Measurements from ENCODE around the gene BBC3. TPM values are rescaled to one million over a fixed set of nuclear protein-coding genes. Genes with fewer than 3 reads are reported as not detected.

BBC3 gene
- total and polyA plus RNA-seq, 7 experiments from 2014 or later: 8.5 to 42.0 (median 16.3) TPM

- H3K36me3 Mint-ChIP-seq: peaks cover 0 to 43% (median 9%) of the 10 kb centered on the region in 5 donors
- H3K27ac Mint-ChIP-seq: peak overlapping the region; percentile 93 to 98 (median 96)
- H3K36me3 ChIP-seq (ENCODE audit: control insufficient read depth in 2 of 3, insufficient read depth in 3 of 3, low read length in 3 of 3): no peaks in the 10 kb centered on the region
- H3K4me1 Mint-ChIP-seq: peaks cover 52 to 87% (median 79%) of the 10 kb centered on the region in 7 donors
- CTCF ChIA-PET: interaction anchor here (1.0 to 3.4 kb wide), 12 partner anchors 10 to 57 kb away, joined by 3 to 54 read pairs (median 8); partner anchors contain the start of gene SAE1
- no peaks in the 10 kb centered on the region for H3K27me3 Mint-ChIP-seq
- H3K27ac ChIP-seq (ENCODE audit: low read depth, low read length): peak overlapping the region; percentile 77
- DNase-seq (no peak), ATAC-seq (no peak)
- no peaks in the 10 kb centered on the region for H3K27me3 ChIP-seq (ENCODE audit: control insufficient read depth in 2 of 2, insufficient read depth in 2 of 2, low read length in 2 of 2)
- H3K9me3 ChIP-seq (ENCODE audit: control insufficient read depth in 2 of 3, low read length in 3 of 3): no peaks in the 10 kb centered on the region
- POLR2A ChIA-PET: interaction anchor here (0.7 to 16.1 kb wide), 15 partner anchors 9 to 1204 kb away, joined by 3 to 386 read pairs (median 6); partner anchors contain the start of genes KDELR1, SAE1 and ZC3H4
- no peaks in the 10 kb centered on the region for H3K9me3 Mint-ChIP-seq
- H3K4me3 ChIP-seq (ENCODE audit: low read length): no peak overlapping the region
- peaks cover 48 to 91% of the 10 kb centered on the region in 2 donors for H3K4me1 ChIP-seq (ENCODE audit: control insufficient read depth in 2 of 2, insufficient read depth in 2 of 2, low read length in 2 of 2)
- intact Hi-C loops (cut with micrococcal nuclease): loop anchor here in 1 of 2 donors (1.0 to 2.0 kb wide), 4 partner anchors 11 to 60 kb away; no protein-coding TSS in a partner anchor
- H3K4me3 Mint-ChIP-seq: peak overlapping the region; percentile 73 to 87 (median 77)
Observed at GRCh38 chr19:47187335-47187655, 43.7 kb downstream of the BBC3 start.

- ATAC-seq (peak; percentile 94), DNase-seq (peak; percentile 37 to 90 (median 83))
- Mint-ChIP-seq H3K27ac (peak overlapping the region; percentile 93 to 98 (median 96)), H3K36me3 (peaks cover 0 to 44% (median 14%) of the 10 kb centered on the region in 5 donors), H3K4me3 (peak overlapping the region; percentile 73 to 87 (median 77)), H3K27me3 (no peaks in the 10 kb centered on the region), H3K9me3 (no peaks in the 10 kb centered on the region), H3K4me1 (peaks cover 55 to 91% (median 84%) of the 10 kb centered on the region in 7 donors)
- peak overlapping the region; percentile 12 for H3K4me3 ChIP-seq (ENCODE audit: low read length)
- intact Hi-C loops (cut with micrococcal nuclease): loop anchor here (1.0 to 2.0 kb wide), 7 partner anchors 10 to 60 kb away; no protein-coding TSS in a partner anchor
- H3K4me1 ChIP-seq (ENCODE audit: control insufficient read depth in 2 of 2, insufficient read depth in 2 of 2, low read length in 2 of 2): peaks cover 48 to 97% of the 10 kb centered on the region in 2 donors
- POLR2A ChIA-PET: interaction anchor here (0.6 to 16.1 kb wide), 18 partner anchors 9 to 1204 kb away, joined by 3 to 386 read pairs (median 5); partner anchors contain the start of genes KDELR1, SAE1 and ZC3H4
- peak overlapping the region; percentile 77 for H3K27ac ChIP-seq (ENCODE audit: low read depth, low read length)
- H3K9me3 ChIP-seq (ENCODE audit: control insufficient read depth in 2 of 3, low read length in 3 of 3): no peaks in the 10 kb centered on the region
- no peaks in the 10 kb centered on the region for H3K27me3 ChIP-seq (ENCODE audit: control insufficient read depth in 2 of 2, insufficient read depth in 2 of 2, low read length in 2 of 2)
- no peaks in the 10 kb centered on the region for H3K36me3 ChIP-seq (ENCODE audit: control insufficient read depth in 2 of 3, insufficient read depth in 3 of 3, low read length in 3 of 3)
- CTCF ChIA-PET: interaction anchor here (1.0 to 3.4 kb wide), 16 partner anchors 9 to 73 kb away, joined by 3 to 54 read pairs (median 6); partner anchors contain the start of genes SAE1 and ZC3H4
Observed at GRCh38 chr19:47186446-47187334, 44.3 kb downstream of the BBC3 start.

GRCh38 chr19:47183601-47184000, 47.4 kb downstream of the BBC3 start:
- ChIA-PET POLR2A (interaction anchor here (1.4 to 16.1 kb wide), 2 partner anchors 10 to 20 kb away, joined by 3 to 386 read pairs; no protein-coding TSS in a partner anchor), CTCF (interaction anchor here (1.0 kb wide), 1 partner anchor 60 kb away, joined by 3 read pairs; no protein-coding TSS in a partner anchor)
- Mint-ChIP-seq H3K36me3 (peaks cover 0 to 42% (median 25%) of the 10 kb centered on the region in 5 donors), H3K4me1 (peaks cover 50 to 84% (median 74%) of the 10 kb centered on the region in 7 donors), H3K27me3 (no peaks in the 10 kb centered on the region), H3K27ac (peak overlapping the region; percentile 73 to 100 (median 93)), H3K9me3 (no peaks in the 10 kb centered on the region), H3K4me3 (peak overlapping the region in 9 of 10 donors; percentile 36 to 94 (median 58))
- Histone ChIP-seq H3K36me3 (ENCODE audit: control insufficient read depth in 2 of 3, insufficient read depth in 3 of 3, low read length in 3 of 3) (no peaks in the 10 kb centered on the region), H3K27me3 (ENCODE audit: control insufficient read depth in 2 of 2, insufficient read depth in 2 of 2, low read length in 2 of 2) (no peaks in the 10 kb centered on the region), H3K4me3 (ENCODE audit: low read length) (no peak overlapping the region), H3K4me1 (ENCODE audit: control insufficient read depth in 2 of 2, insufficient read depth in 2 of 2, low read length in 2 of 2) (peaks cover 47 to 88% of the 10 kb centered on the region in 2 donors), H3K9me3 (ENCODE audit: control insufficient read depth in 2 of 3, low read length in 3 of 3) (no peaks in the 10 kb centered on the region), H3K27ac (ENCODE audit: low read depth, low read length) (peak overlapping the region; percentile 45)
- intact Hi-C loops (cut with micrococcal nuclease): no loop called here
- DNase-seq: no peak
- no peak for ATAC-seq

- DNase-seq: no peak
- no peaks in the 10 kb centered on the region for H3K27me3 ChIP-seq (ENCODE audit: control insufficient read depth in 2 of 2, insufficient read depth in 2 of 2, low read length in 2 of 2)
- ATAC-seq: no peak
- no peaks in the 10 kb centered on the region for H3K9me3 ChIP-seq (ENCODE audit: control insufficient read depth in 2 of 3, low read length in 3 of 3)
- H3K4me3 Mint-ChIP-seq: peak overlapping the region in 9 of 10 donors; percentile 1 to 81 (median 47)
- H3K9me3 Mint-ChIP-seq: no peaks in the 10 kb centered on the region
- H3K36me3 ChIP-seq (ENCODE audit: control insufficient read depth in 2 of 3, insufficient read depth in 3 of 3, low read length in 3 of 3): no peaks in the 10 kb centered on the region
- H3K27ac Mint-ChIP-seq: peak overlapping the region; percentile 43 to 98 (median 93)
- no peaks in the 10 kb centered on the region for H3K27me3 Mint-ChIP-seq
- peak overlapping the region; percentile 34 for H3K27ac ChIP-seq (ENCODE audit: low read depth, low read length)
- H3K4me1 ChIP-seq (ENCODE audit: control insufficient read depth in 2 of 2, insufficient read depth in 2 of 2, low read length in 2 of 2): peaks cover 48 to 83% of the 10 kb centered on the region in 2 donors
- ChIA-PET POLR2A (interaction anchor here (1.0 to 16.1 kb wide), 5 partner anchors 8 to 95 kb away, joined by 3 to 386 read pairs (median 3); partner anchors contain the start of gene INAFM1), CTCF (interaction anchor here (0.6 to 3.4 kb wide), 6 partner anchors 14 to 50 kb away, joined by 3 to 16 read pairs (median 4); no protein-coding TSS in a partner anchor)
- intact Hi-C loops (cut with micrococcal nuclease): no loop called here
- H3K4me3 ChIP-seq (ENCODE audit: low read length): no peak overlapping the region
- H3K4me1 Mint-ChIP-seq: peaks cover 51 to 93% (median 85%) of the 10 kb centered on the region in 7 donors
- peaks cover 0 to 50% (median 40%) of the 10 kb centered on the region in 5 donors for H3K36me3 Mint-ChIP-seq
Observed at GRCh38 chr19:47179653-47180310, 51.2 kb downstream of the BBC3 start.

- no peaks in the 10 kb centered on the region for H3K9me3 Mint-ChIP-seq
- H3K27ac Mint-ChIP-seq: peak overlapping the region; percentile 87 to 98 (median 96)
- H3K4me1 Mint-ChIP-seq: peaks cover 40 to 85% (median 76%) of the 10 kb centered on the region in 7 donors
- peaks cover 5 to 46% (median 36%) of the 10 kb centered on the region in 5 donors for H3K36me3 Mint-ChIP-seq
- H3K4me3 Mint-ChIP-seq: peak overlapping the region; percentile 73 to 89 (median 81)
- H3K27me3 Mint-ChIP-seq: no peaks in the 10 kb centered on the region
- ATAC-seq (peak; percentile 90), DNase-seq (peak in 8 of 9 donors; percentile 44 to 83 (median 79))
- POLR2A ChIA-PET: interaction anchor here (0.6 to 16.1 kb wide), 15 partner anchors 11 to 1395 kb away, joined by 3 to 386 read pairs (median 4); partner anchors contain the start of gene ZC3H4
- intact Hi-C loops (cut with micrococcal nuclease): loop anchor here (1.0 kb wide), 4 partner anchors 10 to 18 kb away; no protein-coding TSS in a partner anchor
- Histone ChIP-seq H3K9me3 (ENCODE audit: control insufficient read depth in 2 of 3, low read length in 3 of 3) (no peaks in the 10 kb centered on the region), H3K4me3 (ENCODE audit: low read length) (peak overlapping the region; percentile 28), H3K4me1 (ENCODE audit: control insufficient read depth in 2 of 2, insufficient read depth in 2 of 2, low read length in 2 of 2) (peaks cover 40 to 55% of the 10 kb centered on the region in 2 donors), H3K27me3 (ENCODE audit: control insufficient read depth in 2 of 2, insufficient read depth in 2 of 2, low read length in 2 of 2) (no peaks in the 10 kb centered on the region), H3K36me3 (ENCODE audit: control insufficient read depth in 2 of 3, insufficient read depth in 3 of 3, low read length in 3 of 3) (peaks cover 0 to 17% (median 0%) of the 10 kb centered on the region in 3 experiments), H3K27ac (ENCODE audit: low read depth, low read length) (peak overlapping the region; percentile 58)
- CTCF ChIA-PET: interaction anchor here (0.6 to 3.0 kb wide), 11 partner anchors 9 to 212 kb away, joined by 3 to 30 read pairs (median 10); no protein-coding TSS in a partner anchor
Observed at GRCh38 chr19:47176627-47177090, 54.3 kb downstream of the BBC3 start.

Measured in naive thymus-derived CD4-positive, alpha-beta T cell (primary cell).